HG02759 (cell line): ENCODE measurements around the gene ARFIP1.
A peak's percentile ranks its signal among the peaks of the same experiment; 100 is the strongest.
"Not testable (repeated sequence)": the region's sequence is repeated elsewhere in the genome, so short reads cannot be mapped to it uniquely, and the experiment has no call there.

Experiments used
- ATAC-seq: cut with Tn5 transposase; IDR thresholded peaks from one replicate; pipeline ENCODE4 v1.9.1; 2021; ENCODE audit warnings: mild to moderate bottlenecking, moderate library complexity; ENCODE audit not compliant: unreplicated experiment

The ARFIP1 gene

GRCh38 chr4:152779513-152780266 lies at the start of gene ARFIP1, which contains the start of gene TIGD4:
Gene ARFIP1 (plus strand): TSS chr4:152779954. CDS start chr4:152829634, 49,680 bp downstream.
Gene TIGD4 (minus strand): TSS chr4:152779730. CDS start chr4:152771004, 8,726 bp downstream.
- peak; percentile 94 for ATAC-seq

DNA sequence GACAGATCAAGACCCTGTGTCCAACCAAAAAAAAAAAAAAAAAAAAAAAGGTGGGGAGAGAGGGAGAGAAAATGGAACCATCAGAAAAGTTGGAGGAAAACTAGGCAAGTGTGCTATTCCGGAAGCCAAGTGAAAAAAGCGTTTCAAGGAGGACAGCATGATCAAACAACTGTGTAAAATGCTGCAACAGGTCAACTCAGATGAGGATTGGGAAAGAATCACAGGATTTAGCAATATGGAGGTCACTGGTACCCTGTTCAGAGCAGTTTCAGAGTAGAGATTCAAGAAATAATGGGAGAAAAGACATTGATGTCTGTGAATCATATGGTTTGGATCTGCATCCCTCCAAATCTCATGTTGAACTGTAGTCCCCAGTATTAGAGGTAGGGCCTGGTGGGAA lies 47.8 kb upstream of the ARFIP1 start:
- ATAC-seq = no peak

GRCh38 chr4:152734015-152734698 lies 45.6 kb upstream of the ARFIP1 start:
- ATAC-seq = no peak

DNA sequence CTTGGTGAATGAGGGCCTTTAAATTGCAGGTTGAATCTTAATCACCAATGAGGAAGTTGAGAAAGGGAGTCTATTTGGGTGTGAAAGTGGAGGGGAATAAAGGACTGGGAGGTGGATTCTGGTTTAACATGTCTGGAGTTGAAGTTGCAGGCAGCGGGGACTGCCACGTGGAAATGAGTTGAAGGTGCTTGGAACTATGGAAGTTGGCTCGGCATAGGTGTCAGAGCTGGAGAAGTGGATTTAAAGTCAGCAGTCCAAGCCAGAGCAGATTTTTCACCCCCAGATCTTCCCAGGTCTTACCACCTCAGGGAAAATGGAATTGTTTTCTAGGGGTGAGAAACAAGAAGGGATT lies 45.1 kb upstream of the ARFIP1 start:
- no peak for ATAC-seq

DNA sequence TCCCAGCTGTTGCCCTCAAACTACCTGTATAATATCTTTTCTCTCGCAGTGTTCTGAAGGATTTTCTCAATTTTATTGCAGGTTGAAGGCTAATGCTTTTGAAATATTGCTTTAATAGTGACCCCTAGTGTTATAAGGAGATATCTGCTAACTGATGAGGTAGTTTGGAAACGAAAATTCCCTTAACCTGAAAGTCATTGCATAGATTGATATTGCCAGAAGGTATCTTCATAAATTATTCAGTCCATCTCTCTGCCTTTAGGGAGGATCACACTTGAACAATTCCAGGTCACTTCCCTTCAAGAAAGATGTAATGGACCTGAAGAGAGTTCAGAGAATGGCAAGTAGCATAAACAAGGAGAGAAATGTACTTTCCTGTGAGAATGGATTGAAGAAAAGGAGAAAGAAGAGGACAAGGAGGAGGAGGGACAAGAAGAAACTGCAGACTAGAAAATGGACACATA lies 44.3 kb upstream of the ARFIP1 start:
- ATAC-seq = no peak

- ATAC-seq = no peak
Measured at GRCh38 chr4:152735906-152736305, 43.8 kb upstream of the ARFIP1 start.

DNA sequence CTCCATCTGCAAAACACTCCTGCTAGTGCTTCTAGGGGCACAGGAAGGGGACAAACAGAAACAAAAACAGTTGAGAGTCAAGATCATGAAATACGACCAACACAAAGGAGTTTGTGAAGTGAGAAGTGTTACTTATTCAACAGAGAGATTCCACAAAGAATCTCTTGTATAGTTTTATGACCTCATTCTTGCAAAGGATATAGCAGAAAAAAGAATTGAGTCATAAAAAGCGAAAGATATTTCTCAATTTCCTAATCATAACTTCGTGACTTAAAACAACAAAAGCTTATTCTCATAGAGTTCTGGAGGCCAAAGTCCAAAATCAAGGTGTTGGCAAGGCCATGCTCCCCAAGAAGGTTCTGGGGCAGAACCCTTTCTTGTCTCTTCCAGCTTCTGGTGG lies 40.9 kb upstream of the ARFIP1 start:
- no peak for ATAC-seq

GRCh38 chr4:152747444-152747843 lies 32.3 kb upstream of the ARFIP1 start:
- no peak for ATAC-seq

DNA sequence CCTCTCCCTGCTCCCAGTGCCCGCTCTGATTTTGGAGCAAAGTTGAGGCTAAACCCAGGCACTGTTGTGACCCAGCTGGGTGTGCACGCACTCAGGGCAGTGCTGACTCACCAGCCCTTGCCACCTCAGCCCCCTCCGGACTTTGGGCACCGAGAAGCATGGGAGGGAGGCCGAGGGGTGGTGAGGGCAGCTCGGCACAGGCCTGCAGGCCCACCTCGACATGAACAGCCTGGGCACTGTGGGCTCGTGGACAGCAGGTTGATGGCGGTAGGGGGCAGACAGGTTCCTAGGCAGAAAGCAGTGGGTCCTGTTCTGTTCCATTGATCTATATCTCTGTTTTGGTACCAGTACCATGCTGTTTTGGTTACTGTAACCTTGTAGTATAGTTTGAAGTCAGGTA lies 31.1 kb upstream of the ARFIP1 start:
- ATAC-seq = no peak

- ATAC-seq = no peak
Measured at GRCh38 chr4:152763796-152764195, 16.0 kb upstream of the ARFIP1 start.

GRCh38 chr4:152765069-152765737 lies 14.6 kb upstream of the ARFIP1 start:
- not testable (repeated sequence) for ATAC-seq

DNA sequence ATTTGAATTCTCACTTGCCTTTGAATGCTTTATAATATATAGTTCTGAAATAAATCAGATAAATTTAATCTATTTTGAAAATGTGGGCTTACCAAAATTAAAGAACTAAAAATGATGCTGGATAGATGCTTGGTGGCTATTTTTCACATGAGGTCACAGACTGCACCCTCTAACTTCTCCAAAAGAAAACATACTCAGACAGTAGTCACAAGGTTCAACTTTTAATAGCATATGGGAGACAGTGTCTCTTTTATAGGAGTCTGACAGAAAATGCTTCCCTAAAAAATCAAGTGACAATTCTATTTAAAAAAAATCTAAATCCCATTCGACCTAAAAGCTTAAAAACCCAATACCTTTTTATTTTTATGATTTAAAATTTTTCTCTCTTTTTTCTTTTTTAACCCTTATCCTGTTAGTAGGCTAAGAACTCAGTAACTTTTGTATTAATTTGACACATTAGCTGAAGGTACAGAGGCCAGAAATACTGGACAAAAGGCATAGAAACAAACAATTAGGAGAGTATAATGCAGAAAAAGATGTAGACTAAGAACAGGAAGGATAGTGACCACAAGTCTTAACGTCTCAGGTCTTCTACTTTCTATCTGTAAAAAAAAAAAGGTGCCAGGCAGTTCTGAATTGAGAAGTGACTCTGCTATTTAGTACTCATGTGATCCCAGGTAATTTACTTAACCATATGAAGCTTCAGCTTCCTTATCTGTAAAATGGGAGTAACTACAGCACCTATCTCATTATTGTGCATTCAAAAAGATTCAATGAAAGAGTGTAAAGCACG lies 7.8 kb upstream of the ARFIP1 start:
- ATAC-seq = peak; percentile 75

DNA sequence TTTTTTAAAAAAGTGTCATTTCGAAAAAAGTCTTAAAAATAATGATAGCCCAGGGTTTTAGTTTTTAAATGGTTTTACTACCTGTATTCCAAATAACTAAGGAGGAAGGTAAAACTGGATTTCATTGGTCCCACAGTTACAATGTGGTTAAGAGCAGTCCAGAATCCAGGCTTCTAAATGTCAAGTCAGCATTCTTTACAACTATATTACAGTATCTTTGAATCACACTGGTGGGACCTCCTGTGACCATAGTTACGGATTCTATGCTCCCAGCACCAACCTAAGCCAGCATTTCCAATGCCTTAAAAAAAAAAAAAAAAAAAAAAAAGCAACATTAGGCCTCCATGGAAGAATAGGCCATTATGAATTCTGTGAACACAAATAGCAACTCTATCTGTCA lies 6.4 kb upstream of the ARFIP1 start:
- no peak for ATAC-seq

DNA sequence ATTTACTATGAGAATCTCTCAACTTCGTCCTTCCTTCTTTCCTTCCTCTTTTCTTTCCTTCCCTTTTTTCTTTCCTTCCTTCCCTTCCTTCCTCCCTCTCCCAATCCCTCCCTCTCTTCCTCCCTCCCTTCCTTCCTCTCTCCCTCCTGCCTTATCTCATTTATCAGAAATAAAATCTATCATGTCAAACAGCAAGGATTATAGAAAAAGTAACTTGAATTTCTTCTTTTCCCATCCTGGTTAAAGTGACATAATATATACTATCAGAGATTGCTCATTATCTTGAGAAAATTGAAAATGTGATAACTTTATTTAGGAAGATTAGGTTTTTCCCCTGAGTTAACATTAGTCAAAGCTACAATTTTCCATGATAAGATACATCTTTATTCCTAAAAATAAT lies 5.8 kb upstream of the ARFIP1 start:
- no peak for ATAC-seq

DNA sequence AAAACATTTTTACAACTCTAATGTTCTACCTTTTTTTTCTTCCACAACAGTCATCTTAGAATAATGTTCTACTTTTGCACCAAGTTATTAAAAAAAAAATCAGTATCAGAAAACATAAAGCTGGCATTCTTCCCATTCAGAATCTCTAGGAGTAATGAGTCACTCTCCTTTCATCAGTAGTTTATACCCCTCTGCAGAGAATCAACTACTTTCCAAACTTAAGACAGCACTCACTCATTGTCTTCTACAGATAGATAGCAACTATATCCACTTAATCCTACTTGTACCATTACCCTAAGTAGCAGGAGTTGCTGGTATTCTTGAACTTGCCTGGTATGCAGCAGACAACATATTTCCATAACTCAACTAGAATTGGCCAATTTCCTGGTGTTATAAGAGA lies 3.4 kb upstream of the ARFIP1 start:
- no peak for ATAC-seq

- no peak for ATAC-seq
Measured at GRCh38 chr4:152777488-152777887, 2.3 kb upstream of the ARFIP1 start.

GRCh38 chr4:152778656-152779512 lies 870 bp upstream of the ARFIP1 start:
- peak; percentile 16 for ATAC-seq

GRCh38 chr4:152780267-152780778 lies 569 bp downstream of the ARFIP1 start:
- no peak for ATAC-seq

- ATAC-seq = no peak
Measured at GRCh38 chr4:152784490-152785350, 5.0 kb downstream of the ARFIP1 start.
